KG1 (cell line): ENCODE results near the gene ITIH4.
A peak's percentile ranks its signal among the peaks of the same experiment; 100 is the strongest.
"Not testable (repeated sequence)": the region's sequence is repeated elsewhere in the genome, so short reads cannot be mapped to it uniquely, and the experiment has no call there.

Source experiments
- DNase-seq: peaks from one replicate; lab custom pipeline; 2025; lab: John Stamatoyannopoulos, UW

ITIH4 gene

DNA sequence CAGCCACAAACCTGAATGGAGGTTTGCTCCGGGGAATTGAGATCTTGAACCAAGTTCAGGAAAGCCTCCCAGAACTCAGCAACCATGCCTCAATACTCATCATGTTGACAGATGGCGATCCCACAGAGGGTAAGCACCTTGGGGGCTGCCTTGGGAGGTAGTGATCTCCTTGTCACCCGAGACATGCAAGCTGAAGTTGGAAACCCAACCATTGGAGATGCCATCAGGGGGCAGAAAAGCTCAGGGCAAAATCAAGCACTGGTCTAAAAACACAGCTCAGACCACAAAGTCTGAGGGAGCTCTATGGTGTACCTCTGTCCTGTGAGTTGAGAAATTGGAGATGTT lies 47.3 kb downstream of the ITIH4 start:
- DNase-seq = no peak

DNA sequence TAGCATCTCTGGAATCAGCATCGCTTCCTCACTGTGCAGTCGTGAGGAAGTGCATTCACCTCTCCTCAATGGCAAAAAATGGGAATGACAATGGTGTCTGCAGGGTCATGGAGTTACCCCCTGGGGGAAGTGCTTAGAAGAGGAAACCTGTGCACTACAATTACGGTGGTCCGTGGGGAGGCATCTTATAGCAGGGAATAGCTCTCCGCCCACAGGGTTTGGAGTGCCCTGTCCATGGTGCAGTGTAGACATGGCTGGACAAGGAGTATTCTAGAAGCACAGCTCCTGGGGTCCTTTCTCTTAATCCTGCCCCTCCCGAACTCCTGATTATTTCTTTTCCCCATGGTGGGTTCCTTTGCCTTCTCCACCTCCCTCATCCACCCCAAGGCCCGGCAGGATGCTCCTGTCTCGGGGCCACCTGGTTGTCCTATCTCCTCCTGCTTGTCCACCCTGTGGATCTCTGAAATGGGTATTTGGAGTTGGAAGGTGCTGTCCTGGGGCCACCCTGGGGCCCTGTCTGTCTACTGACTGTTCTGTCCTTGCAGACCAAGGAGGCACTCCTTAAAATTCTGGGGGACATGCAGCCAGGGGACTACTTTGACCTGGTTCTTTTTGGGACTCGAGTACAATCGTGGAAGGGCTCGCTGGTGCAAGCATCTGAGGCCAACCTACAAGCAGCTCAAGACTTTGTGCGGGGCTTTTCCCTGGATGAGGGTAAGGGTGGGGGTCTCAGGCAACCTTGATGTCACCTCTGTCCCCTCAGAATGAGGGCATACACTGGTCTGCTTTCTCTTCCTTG lies 47.9 kb downstream of the ITIH4 start:
- DNase-seq = no peak

DNA sequence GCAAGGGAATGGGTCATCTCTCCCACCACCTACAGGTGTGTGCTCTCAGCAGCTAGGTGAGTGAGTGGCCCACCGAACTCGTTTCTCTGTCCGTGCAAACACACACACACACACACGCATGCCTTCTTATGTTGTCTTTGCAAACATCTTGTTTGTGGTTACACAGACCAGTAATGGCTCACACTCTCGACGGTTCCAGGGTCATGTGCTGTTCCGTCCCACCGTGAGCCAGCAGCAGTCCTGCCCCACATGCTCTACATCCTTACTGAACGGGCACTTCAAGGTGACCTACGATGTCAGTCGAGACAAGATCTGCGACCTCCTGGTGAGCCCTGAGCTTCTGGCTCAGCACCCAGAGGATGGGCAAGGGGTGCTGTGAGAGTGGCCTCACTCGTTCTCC lies 48.7 kb downstream of the ITIH4 start:
- DNase-seq = no peak

DNA sequence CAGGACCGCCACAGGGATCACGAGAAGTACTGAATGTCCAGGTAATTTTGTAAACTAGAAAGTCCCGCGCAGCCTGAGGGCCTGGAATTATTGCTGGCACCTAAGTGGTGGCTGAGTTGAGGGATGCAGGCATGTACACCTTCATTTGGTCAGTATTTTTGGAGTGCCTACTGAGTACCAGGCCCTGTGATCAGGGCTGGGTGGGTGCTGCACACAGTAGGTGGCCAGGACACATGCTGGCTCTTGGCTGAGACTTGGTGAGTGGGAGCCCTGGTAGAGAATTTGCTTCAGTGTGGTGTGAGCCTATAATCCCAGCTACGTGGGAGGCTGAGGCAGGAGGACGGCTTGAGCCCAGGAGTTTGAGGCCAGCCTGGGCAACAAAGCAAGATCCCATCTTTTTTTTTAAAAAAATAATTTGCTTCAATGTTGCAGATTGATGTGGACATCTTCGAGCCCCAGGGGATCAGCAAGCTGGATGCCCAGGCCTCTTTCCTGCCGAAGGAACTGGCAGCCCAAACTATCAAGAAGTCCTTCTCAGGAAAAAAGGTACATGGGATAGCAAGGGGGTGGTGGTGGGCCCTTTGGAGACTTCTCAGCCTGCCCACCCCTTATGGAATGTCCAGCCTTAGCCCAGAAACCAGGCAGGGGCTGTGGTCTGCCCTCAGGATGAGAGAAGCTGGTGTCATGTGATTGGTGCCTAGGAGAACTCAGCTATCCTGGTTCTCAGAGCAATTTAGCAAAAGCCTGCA lies 50.5 kb downstream of the ITIH4 start:
- DNase-seq = no peak

DNA sequence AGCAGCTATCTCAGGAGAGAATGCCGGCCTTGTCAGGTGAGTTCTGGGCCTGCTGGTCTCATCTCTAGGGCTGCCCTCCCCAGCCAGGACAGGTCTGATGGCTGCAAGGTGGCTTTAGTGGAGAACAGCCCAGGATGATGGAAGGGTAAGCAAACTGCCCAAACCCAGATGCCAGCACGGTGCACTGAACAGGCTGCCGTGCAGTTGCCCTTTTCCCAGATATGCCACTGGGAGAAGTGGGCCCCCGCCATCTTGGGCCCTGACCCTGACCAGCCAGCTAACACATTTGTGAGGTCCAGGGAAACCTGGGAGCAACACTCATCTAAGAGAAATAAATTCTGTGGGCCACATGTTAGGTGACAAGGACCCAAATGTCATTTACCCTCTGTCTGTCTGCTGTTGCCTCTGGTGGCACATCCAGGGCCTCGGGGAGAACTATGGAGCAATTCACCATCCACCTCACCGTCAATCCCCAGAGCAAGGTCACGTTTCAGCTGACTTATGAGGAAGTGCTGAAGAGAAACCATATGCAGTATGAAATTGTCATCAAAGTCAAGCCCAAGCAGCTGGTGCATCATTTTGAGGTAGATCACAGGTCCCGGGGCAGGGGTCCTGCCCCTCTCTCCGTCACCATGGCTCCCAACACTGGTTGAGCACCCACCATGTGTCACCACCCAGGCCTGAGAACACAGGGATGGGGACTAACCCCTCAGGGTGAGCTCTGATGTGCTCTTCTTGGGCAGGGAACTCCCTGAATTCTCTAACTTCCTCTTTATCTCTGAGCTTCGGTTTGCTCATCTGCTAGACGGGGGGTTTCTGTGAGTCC lies 51.2 kb downstream of the ITIH4 start:
- DNase-seq = no peak

DNA sequence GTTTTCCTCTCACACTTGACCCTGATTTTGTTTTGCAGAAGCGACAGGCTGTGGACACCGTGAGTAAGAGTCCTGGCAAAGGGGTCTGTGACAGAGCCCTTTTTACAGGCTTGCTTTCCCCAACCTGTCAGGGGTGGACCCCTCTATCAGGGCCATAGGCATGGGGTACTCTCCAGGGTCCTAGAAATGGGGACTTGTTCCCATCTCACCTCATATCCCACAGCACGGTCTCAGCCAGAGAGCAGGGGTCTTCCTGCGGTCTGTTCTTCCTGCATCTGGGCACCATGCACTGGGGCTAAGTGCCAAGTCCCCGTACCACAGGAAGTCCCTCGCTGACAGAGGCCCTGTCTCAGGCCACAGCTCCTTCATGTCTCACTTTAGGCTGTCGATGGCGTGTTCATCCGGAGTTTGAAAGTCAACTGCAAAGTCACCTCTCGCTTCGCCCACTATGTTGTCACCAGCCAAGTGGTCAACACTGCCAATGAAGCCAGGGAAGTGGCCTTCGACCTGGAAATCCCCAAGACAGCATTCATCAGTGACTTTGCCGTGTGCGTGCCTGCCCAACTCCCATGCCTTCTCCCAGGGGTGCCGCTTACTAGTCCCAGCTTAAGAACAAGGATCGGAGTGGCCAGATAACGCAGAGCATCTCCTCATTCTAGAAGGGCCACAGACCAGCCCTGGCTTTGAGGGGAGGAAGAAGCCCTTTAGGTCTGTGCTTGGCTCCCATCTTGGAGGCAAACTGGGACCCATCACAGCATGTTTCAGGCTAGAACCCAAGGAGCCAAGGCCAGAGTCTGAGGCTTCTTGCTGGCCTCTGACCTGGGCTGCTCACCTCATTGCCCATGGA lies 52.3 kb downstream of the ITIH4 start:
- no peak for DNase-seq

DNA sequence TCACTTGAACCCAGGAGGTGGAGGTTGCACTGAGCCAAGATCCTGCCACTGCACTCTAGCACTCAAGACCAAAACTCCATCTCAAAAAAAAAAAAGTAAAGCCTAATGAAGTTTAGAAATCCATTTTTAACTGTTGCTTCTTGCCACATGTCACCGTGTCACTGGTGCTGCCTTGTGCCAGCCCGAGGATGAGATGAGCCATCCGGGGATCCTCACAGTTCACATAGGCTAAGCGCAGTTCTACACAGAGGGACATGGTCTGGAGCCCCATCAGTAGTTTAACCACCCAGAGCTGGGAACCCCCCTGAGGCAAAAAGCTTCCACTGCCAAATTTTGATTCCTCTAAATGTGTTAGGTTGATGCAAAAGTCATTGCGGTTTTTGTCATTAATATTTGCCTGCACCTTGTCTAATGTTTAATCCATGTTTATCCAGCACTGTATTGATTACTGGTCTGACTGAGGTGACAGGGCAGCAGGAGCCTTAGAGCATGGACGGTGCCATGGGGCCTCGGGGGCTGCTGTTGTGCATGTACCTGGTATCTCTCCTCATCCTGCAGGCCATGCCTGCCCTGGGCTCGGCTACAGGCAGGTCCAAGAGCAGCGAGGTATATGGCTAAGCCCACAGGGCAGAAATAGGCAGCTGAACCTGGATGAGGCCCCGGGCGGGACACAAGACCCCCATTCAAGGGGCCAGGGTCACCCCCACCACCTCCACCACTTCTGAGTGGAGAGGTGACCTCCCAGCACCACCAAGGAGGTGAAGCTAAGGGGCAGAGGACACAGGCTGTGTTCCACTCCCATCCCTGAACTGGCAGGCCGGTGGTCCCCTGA lies 53.1 kb downstream of the ITIH4 start, which contains the start of gene ITIH1:
Gene ITIH1 (plus strand): TSS at position 473 of the 832 bp plus-strand sequence. CDS start 17 bp downstream, at position 490.
- no peak for DNase-seq

DNA sequence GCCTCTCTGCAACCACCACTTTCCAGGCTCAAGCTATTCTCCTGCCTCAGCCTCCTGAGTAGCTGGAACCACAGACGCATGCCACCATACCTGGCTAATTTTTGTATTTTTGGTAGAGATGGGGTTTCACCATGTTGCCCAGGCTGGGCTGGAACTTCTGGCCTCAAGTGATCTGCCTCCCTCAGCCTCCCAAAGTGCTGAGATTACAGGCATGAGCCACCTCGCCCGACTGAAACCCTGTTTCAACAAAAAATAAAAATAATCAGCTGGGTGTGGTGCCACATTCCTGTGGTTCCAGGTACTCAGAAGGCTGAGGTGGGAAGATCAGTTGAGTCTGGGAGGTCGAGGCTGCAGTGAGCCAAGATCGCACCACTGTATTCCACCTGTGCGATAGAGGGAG lies 54.0 kb downstream of the ITIH4 start:
- DNase-seq = not testable (repeated sequence)

DNA sequence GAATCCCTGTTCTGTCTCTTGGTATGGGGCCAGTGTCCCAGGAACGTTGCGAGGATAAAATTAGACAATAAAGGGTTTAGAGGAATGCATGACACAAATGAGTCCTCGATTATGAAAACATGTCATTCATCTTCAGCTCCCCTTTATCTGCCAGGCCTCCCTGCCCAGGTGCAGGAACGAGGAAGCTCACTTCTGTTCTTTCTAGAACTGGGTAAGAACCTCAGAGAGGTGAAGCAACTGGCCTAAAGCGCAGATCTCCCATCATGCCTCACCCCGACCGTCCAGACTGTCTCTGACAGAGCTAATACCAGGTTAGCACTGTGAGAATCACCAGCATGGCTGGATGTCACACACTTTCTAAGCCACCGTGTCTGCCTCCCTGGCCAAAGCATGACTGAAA lies 54.6 kb downstream of the ITIH4 start:
- no peak for DNase-seq

DNA sequence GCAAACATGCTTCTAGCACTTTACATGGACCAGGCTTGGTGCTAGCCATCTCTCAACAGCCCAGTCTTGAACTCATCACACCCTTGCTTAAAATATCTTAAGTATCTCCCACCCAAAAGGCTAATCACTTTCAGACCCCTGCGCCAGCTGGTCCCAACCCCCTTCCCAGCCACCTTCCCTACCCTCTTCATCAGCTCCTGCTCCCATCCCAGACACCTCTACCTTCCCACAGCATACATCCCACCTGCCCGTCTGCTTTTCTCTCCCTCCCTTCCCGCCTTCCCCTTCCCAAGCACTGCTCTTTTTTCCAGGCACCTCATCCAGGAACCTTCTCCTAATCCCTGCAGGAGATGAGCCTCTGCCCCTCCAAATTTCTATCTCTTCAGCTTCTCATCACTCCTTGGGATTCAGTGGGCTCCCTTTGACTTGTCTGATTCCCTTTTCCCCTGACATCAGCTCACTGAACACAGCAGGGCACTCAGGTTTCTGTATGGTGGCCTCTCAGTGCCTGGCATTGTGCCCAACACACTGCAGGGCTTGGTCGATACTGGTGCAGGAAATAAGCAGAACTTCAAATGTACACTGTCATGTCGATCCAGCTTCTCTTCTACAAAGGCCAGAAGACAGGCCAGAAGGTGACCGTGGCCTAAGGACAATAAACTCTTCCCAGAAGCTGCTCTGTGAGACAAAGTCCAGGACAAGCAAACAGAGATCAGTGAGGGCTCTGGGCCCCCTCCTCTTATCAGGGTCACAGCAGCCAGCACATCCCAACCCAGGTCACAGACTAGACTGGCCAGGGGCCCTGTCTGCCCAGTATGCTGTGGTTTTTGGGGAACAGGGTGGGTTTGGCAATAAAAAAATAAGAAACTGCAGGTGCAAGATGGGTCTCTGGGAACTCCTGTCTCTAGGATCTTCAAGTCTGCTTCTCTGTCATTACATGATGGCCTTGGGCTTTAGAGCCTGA lies 55.3 kb downstream of the ITIH4 start:
- no peak for DNase-seq

DNA sequence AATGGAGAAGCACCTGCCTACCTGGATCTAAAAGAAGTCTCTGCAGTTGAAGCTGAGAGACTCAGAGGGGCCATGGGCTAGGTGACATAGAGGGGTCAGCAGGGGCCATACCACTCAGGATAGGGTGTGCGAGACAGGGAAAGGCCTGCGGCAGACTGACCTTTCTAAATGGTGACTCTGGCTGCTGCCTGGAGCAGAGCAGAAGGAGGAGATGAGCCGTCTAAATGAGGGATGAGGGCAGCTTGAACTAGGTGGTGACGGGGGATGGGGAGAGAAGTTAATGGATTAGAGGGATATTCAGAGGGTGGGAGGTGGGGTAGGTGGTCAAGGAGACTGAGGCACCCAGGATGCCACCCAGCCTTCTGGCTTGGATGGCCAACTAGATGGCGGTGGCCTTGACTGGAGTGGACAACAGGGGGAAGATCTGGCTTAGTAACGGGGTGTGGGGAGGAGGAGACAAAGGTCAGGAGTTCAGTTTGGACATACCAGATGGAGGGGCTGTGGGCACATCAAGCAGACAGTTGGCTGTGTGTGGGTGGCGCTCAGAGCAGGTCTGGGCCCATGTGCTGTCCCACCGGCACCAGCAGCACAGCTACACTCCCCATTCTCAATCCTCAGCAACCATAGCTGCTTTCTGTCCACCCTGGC lies 56.3 kb downstream of the ITIH4 start:
- no peak for DNase-seq

DNA sequence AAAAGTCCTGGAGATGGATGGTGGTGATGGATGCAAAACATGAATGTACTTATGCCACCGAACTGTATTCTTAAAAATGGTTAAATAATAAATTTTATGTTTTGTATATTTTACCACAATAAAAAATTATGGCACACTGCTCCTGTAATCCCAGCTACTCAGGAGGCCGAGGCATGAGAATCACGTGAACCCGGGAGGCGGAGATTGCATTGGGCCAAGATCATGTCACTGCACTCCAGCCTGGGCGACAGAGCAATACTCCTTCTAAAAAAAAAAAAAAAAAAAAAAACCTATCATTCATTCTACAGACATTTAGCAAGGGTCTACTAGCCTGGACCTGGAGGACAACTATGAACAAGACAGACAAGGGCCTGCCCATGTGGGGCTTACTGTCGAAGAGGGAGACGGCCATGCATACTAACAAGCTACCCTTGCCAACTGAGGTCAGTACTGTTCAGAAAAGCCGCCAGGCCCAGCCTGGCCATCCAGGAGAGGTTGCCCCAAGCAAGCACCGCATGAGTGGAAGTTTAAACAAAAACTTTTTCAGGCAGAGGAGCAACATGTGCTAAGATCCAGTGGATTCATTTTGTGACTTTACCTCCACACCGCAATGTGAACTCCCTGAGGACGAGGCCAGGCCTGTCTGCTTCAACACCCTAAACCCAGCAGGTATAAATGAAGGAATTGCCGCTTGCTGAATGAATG lies 57.0 kb downstream of the ITIH4 start:
- DNase-seq = no peak

DNA sequence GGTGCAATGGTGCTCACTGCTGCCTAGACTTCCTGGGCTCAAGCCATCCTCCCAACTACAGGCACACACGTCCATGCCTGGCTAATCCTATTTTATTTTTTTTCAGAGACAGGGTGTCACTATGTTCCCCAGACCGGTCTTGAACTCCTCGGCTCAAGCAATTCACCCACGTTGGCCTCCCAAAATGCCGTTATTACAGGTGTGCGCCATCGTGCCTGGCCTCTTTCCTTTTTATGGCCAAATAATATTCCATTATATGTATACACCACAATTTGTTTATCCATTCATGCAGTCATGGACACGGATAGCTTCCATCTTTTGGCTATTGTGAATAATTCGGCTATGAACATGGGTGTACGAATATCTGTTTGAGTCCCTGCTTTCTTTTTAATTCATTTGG lies 58.8 kb downstream of the ITIH4 start:
- DNase-seq = no peak

DNA sequence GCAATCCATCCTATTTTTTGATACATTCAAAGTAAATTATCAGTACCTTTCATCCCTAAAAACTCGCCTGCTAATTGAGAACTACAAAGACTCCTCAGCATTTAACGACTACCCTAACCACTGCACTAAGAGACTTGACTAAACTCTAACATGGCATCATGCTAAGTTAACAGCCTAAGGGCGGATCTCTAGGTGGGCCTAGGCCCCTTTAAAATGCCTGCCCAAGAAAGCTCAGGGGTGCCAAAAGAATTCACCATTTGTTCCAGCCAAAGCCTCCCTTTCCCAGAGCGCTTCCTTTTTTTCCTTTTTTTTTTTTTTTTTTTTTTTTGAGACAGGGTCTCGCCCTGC lies 59.2 kb downstream of the ITIH4 start:
- no peak for DNase-seq

DNA sequence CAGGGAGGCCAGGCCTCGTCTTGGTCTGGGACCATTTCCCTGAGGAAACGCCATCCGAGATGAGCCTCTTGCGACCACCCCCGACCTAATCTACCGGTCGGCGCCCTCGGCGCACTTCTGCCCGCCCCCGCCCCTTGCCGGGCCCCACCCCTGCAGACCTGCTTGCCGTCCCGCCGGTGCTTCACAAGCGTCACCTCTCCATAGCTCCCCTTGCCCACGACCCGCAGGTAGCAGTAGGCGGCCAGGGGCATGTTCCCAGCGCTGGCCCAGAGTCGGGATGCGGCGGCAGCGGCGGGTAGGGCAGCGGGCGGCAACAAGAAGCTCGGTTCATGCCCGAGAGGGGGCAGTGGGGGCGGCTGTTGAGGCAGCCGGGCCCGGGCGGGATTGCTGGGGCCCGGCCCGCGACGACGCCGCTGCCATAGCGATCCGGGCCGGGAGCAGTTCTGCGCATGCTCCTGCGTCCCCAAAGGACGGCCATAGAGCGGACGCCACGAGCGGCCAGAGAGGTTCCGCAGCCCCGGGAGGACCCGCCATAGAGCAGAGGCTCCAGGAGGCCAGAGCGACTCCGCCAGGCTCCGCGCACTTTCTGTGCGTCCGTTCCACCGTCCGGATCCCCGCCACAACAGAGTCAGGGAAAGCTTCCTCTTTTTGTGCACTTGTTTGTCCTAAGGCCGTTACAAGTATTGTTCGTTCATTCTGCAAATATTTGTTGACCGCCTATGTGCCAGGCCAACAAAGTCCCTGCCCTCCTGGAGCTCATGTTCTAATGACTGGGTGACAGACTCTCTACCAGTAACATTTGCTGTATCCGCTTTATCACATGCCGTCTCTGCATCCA lies 59.8 kb downstream of the ITIH4 start, which contains the start of gene NEK4:
Gene NEK4 (minus strand): TSS at position 445 of the 838 bp plus-strand sequence. CDS start 194 bp downstream, at position 251.
- DNase-seq = peak; percentile 94

DNA sequence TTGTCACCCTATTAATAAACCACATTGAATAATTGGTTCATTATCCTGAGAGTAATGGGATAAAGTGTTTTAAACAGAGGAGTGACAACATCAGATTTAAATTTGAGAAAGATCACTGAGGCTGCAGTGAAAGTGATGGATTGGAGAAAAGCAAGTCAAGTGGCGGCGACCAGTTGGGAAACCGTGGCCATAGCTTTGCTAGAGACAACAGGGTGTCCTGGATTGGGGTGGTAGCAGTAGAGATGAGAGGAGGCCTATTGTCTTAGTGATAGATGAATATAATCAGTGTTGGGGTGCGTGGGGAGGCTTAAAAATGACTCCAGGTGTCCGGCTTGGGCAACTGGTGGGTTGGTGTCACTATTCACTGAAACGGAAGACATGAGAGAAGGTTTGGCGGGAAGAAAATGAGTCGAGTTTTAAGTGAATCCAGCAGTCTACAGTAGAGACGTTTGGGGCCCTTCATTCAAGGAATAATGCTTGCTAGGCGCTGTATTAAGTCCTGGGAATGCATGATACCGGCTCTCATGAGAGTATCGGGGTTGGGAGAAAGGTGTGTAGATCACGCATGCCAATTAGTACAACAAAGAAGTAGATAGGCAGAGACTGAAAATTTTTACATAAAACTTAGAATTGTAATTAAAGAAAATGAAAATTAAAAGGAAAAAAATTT lies 60.6 kb downstream of the ITIH4 start:
- DNase-seq = no peak

DNA sequence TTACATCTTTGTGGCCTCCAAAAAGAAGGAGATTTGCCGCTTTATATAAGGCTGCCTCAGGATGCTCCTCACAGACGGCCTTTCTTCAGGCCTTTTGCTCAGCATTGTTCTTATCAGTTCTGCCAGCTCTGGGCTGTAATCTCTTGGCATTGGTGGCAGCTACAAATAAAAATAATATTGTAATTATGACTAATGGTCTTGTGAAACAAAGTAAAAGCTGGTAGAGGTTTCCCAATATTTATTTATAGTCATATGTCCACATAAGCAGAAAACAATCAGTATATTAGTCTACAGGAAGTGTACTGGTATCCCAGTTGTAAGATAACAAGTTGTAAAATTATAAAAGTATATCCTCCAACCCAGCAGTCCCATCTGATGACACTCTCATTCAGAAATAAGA lies 67.0 kb downstream of the ITIH4 start:
- DNase-seq = no peak
